ENCODE results near the gene SORCS1.

SORCS1 gene

GRCh38 chr10:106542461-106542860 is 622.0 kb downstream of the SORCS1 start:
- Mint-ChIP-seq H3K4me1 (no peaks in the 10 kb centered on the region), H3K4me3 (no peak overlapping the region), H3K27me3 (no peaks in the 10 kb centered on the region), H3K36me3 (no peaks in the 10 kb centered on the region), H3K27ac (no peak overlapping the region), H3K9me3 (peaks cover 3% of the 10 kb centered on the region)
- ATAC-seq = no peak

GRCh38 chr10:106540645-106541044 is 623.9 kb downstream of the SORCS1 start:
- H3K4me1 Mint-ChIP-seq = no peaks in the 10 kb centered on the region
- H3K4me3 Mint-ChIP-seq = no peak overlapping the region
- no peaks in the 10 kb centered on the region for H3K9me3 Mint-ChIP-seq
- no peak overlapping the region for H3K27ac Mint-ChIP-seq
- no peak for ATAC-seq
- H3K27me3 Mint-ChIP-seq = no peaks in the 10 kb centered on the region
- H3K36me3 Mint-ChIP-seq = no peaks in the 10 kb centered on the region

GRCh38 chr10:106537866-106538265 is 626.6 kb downstream of the SORCS1 start:
- H3K27ac Mint-ChIP-seq = no peak overlapping the region
- no peaks in the 10 kb centered on the region for H3K36me3 Mint-ChIP-seq
- no peak overlapping the region for H3K4me3 Mint-ChIP-seq
- no peaks in the 10 kb centered on the region for H3K4me1 Mint-ChIP-seq
- H3K27me3 Mint-ChIP-seq = no peaks in the 10 kb centered on the region
- no peak for ATAC-seq
- no peaks in the 10 kb centered on the region for H3K9me3 Mint-ChIP-seq

- Mint-ChIP-seq H3K4me1 (no peaks in the 10 kb centered on the region), H3K4me3 (no peak overlapping the region), H3K27me3 (no peaks in the 10 kb centered on the region), H3K27ac (no peak overlapping the region), H3K9me3 (no peaks in the 10 kb centered on the region), H3K36me3 (no peaks in the 10 kb centered on the region)
- no peak for ATAC-seq
Measured at GRCh38 chr10:106535304-106535953, 629.1 kb downstream of the SORCS1 start.

- no peaks in the 10 kb centered on the region for H3K36me3 Mint-ChIP-seq
- no peak overlapping the region for H3K4me3 Mint-ChIP-seq
- no peak for ATAC-seq
- H3K27ac Mint-ChIP-seq = no peak overlapping the region
- no peaks in the 10 kb centered on the region for H3K9me3 Mint-ChIP-seq
- H3K27me3 Mint-ChIP-seq = no peaks in the 10 kb centered on the region
- no peaks in the 10 kb centered on the region for H3K4me1 Mint-ChIP-seq
Measured at GRCh38 chr10:106534441-106534840, 630.1 kb downstream of the SORCS1 start.

- Mint-ChIP-seq H3K36me3 (no peaks in the 10 kb centered on the region), H3K27me3 (no peaks in the 10 kb centered on the region), H3K27ac (no peak overlapping the region), H3K9me3 (peaks cover 4% of the 10 kb centered on the region), H3K4me3 (no peak overlapping the region), H3K4me1 (no peaks in the 10 kb centered on the region)
- no peak for ATAC-seq
Measured at GRCh38 chr10:106528702-106529101, 635.8 kb downstream of the SORCS1 start.

GRCh38 chr10:106525835-106526234 is 638.7 kb downstream of the SORCS1 start:
- Mint-ChIP-seq H3K4me1 (no peaks in the 10 kb centered on the region), H3K9me3 (peaks cover 4% of the 10 kb centered on the region), H3K36me3 (no peaks in the 10 kb centered on the region), H3K27ac (no peak overlapping the region), H3K27me3 (no peaks in the 10 kb centered on the region), H3K4me3 (no peak overlapping the region)
- no peak for ATAC-seq

Data from stimulated activated memory B cell treated with anti-CD40 and anti-IgM and Interleukin-4, amounts not matched to agents 10 μg/mL and 1 μg/mL and 100 μg/mL, for 72 hours (primary cell).